ENCODE results near the gene CEACAM19.
A peak's percentile ranks its signal among the peaks of the same experiment; 100 is the strongest.
"Not testable (repeated sequence)": the region's sequence is repeated elsewhere in the genome, so short reads cannot be mapped to it uniquely, and the experiment has no call there.

Gene CEACAM19, protein sequence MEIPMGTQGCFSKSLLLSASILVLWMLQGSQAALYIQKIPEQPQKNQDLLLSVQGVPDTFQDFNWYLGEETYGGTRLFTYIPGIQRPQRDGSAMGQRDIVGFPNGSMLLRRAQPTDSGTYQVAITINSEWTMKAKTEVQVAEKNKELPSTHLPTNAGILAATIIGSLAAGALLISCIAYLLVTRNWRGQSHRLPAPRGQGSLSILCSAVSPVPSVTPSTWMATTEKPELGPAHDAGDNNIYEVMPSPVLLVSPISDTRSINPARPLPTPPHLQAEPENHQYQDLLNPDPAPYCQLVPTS

DNA sequence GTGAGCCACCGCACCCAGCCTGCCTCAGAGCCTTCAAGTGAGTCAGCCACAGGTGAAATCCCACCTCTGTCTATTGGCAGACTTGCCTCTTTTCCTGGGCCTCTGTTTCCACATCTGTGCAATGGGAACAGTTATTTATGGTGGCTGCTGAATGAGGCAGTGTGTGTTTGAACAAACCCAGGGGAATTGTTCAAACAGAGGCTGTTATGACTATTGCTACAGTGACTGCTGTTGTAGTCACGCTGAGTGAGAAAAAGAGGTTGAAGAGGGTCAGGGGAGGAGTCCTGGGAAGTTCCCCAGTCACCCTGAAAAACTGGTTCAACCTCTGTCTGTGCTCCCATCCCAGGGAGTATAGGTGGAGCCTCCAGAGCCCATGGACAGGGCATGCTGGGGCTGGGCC, at the start of gene CEACAM19:
TSS of gene CEACAM19 (plus strand) at position 83 of the 400 bp plus-strand sequence. CDS start 450 bp downstream, outside the sequence.
- no peak for DNase-seq (ENCODE audit: low read depth)

DNA sequence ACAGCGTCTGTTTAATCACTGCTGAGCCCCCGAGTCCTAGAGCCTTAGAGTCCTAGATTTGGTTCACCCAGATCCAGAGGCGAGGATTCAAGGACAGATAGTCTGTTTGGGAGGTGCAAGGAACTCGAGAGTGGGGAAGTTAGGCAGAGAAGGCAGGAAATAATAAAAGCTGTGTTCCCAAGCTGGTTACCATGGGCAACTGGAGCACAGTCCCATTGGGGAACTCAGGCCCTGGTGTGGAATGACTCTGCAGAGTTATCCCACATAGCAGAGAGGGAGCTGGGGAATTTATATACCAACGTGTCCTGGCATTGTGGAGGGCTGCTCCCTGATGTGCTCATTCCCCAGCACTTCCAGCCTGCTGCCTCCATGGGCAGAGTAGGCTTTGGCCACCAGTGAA, 48.2 kb upstream of the CEACAM19 start:
- no peak for DNase-seq (ENCODE audit: low read depth)

DNA sequence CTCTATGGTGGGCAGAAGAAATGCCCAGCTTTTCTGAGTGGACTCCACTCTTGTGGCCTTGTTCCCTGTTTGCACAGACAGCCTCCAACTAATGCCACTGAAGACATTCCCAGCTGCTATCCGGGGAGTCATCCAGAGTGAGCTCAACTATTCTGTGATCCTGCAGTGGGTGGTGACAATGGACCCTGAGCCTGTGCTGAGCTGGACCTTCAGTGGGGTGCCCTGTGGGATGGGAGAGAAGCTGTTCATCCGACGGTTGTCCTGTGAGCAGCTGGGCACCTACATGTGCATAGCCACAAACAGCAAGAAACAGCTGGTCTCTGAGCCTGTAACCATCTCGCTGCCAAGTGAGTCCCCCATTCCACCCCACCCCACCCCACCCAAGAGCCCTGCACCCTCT, 47.7 kb upstream of the CEACAM19 start:
- DNase-seq (ENCODE audit: low read depth) = no peak

DNA sequence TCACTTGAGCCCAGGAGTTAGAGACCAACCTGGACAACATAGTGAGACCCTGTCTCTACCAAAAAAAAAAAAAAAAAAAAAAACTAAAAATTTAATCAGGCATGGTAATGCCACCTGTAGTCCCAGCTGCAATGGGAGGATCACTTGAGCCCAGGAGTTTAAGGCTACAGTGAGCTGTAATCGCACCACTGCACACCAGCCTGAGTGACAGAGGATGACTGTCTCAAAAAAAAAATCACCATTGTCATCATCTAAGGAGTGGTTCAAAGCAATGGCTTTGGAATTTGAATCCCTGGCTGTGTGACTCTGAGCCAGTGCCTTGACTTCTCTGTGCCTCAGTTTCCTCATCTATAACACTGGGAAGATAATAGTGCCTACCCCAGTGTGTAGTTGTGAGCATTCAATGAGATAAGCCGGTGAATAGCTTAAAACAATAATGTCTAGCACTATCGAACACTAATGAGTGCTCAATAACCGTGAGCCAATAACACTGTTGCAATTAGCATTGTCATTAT, 46.4 kb upstream of the CEACAM19 start:
- no peak for DNase-seq (ENCODE audit: low read depth)

DNA sequence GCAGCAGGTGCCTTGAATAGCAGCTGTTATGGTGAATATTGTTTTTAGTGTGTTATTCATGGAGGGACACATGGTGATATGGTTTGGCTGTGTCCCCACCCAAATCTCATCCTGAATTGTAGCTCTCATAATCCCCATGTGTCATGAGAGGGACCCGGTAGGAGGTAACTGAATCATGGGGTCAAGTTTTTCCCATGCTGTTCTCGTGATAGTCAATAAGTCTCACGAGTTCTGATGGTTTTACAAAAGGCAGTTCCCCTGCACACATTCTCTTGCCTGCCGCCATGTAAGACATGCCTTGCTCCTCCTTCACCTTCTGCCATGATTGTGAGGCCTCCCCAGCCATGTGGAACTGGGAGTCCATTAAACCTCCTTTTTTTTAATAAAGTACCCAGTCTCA, 45.6 kb upstream of the CEACAM19 start:
- DNase-seq (ENCODE audit: low read depth) = not testable (repeated sequence)

DNA sequence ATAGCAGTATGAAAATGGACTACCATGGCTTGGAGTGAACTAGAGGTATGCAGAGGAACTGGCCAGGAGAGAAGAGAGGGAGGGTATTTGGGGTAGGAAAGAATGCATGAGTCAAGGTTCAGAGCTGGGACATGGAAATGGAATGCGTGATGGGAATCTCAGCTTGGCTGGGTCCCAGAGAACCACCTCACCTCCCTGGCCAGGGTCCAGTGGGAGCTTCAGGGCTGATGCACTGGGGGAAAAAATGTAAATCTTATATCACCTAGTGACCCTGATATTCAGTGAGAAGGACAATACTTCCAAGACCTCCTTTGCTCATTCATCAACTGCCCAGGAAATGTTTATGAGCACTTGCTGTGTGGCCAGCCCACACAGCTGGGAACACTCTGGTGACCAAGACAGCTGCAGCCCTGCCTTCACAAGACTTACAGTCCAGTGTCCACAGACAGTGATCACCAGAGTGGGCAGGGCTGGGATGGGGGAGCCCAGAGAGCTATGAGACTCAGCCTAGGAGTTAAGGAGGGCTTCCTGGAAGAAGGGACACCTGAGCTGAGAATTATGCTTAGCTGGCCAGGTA, 45.1 kb upstream of the CEACAM19 start:
- no peak for DNase-seq (ENCODE audit: low read depth)

DNA sequence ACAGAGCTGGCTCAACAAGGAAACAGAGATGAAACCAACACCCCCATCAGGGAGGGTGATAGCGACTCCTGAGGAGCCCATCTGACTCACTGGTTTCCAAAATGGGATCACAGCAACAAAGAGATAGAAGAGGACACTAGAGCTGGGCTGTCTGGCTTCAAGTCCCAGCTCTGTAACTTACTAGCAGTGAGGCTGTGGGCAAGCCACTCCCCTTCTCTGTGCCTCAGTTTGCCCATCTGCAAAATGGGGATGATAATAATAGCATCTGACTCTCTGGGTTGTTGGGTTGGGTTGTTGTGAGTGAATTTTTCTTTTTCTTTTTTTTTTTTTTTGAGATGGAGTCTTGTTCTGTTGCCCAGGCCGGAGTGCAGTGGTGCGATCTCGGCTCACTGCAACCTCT, 43.7 kb upstream of the CEACAM19 start:
- DNase-seq (ENCODE audit: low read depth) = no peak

DNA sequence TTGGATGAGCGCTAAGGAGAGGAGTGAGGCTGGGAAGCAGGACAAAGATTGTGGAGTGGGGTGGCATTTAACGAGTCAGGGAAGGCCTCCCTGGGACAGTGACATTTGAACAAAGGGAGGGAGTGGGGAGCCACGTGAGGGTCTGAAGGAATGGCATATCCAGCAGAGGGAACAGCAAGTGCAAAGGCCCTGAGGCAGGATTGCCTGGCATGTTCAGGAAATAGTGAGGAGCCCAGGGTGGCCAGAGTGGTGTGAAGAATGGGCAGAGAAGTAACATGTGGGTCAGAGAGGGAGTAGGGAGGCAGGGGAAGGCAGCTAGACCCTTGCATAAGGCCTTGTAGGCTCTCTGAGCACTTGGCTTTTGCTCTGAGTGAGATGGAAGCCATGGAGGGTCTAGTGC, 42.5 kb upstream of the CEACAM19 start:
- DNase-seq (ENCODE audit: low read depth) = no peak

DNA sequence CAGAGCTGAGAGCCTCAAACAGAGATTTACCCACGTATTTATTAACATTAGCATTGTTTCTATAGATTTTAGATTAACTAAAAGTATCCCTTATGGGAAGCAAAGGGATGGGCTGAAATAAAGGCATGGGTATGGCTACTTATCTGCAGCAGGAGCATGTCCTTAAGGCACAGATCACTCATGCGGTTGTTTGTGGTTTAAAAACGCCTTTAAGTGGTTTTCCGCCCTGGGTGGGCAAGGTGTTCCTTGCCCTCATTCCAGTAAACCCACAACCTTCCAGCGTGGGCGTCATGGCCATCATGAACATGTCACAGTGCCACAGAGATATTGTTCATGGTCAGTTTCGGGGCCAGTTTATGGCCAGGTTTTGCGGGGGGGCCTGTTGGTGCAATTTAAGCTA, 39.7 kb upstream of the CEACAM19 start:
- DNase-seq (ENCODE audit: low read depth) = not testable (repeated sequence)

DNA sequence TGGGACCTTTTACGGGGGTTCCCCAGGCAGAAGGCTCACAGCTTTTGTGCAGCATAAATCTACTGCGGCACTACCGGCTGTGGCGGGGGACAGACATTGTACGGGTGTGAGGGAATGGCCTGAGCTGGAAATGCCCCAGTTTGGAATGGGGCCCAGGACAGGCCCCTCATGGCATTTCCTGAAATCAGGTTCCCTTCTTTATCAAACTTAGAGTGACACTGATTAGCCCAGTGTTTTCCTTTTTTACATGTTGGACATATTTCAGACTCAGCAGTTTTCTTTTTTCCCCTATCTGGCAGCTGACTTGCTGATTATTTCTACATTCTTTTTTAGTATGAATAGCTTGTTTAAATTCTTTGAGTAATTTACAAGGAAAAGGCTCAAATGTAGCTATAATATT, 37.2 kb upstream of the CEACAM19 start:
- DNase-seq (ENCODE audit: low read depth) = not testable (repeated sequence)

DNA sequence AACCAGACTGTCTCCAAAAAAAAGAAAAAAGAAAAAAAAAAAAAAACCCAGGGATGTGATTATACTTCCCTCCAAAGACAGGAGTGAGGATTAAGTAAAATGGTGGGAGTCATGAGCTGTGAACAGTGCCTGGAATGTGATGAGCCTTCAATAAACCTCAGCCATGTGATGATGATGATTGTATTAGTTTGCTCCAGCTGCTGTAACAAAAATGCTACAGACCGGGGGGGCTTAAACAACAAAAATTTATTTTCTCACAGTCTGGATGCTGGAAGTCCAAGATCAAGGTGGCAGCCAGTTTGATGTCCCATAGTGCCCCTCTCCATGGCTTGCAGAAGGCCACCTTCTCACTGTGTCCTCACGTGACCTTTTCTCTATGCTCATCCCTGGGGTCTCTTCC, 36.5 kb upstream of the CEACAM19 start:
- DNase-seq (ENCODE audit: low read depth) = no peak

DNA sequence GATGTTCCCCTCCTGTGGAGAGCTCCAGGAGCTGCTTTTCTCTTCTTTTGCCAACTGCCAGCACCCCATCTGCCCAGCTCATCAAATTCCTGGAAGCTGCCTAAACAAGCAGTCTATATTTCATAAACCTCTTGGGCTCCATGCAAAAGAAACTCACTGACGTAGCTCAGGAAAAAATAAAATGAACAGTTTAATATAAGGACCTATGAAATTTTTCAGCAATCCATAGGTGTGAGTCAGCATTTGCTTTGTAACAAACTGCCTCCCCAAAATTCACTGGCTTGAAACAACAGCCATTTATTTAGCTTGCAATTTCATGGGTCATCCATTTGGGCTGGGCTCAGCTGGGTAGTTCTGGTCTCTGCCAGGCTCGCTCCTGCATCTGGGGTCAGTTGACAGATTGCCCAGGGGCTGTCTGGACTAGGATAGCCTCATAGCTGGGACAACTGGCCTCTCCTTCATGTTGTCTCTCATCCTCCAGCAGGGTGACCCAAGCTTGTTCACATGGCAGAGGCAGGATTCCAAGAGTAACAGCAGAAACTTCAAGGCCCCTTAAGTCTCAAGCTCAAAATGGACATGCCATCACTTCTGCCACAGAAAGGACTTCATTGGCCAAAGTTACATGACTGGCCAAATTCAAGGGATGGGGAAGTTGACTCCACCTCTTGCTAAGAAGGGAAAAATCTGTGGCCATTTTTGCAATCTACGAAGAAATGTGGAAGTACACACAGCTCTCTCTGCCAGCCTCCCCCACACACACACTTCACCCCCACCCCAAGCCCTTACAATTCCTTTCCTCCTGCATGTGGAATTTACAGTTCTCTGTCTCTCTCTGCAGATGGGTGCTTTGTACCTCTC, 35.5 kb upstream of the CEACAM19 start:
- no peak for DNase-seq (ENCODE audit: low read depth)

DNA sequence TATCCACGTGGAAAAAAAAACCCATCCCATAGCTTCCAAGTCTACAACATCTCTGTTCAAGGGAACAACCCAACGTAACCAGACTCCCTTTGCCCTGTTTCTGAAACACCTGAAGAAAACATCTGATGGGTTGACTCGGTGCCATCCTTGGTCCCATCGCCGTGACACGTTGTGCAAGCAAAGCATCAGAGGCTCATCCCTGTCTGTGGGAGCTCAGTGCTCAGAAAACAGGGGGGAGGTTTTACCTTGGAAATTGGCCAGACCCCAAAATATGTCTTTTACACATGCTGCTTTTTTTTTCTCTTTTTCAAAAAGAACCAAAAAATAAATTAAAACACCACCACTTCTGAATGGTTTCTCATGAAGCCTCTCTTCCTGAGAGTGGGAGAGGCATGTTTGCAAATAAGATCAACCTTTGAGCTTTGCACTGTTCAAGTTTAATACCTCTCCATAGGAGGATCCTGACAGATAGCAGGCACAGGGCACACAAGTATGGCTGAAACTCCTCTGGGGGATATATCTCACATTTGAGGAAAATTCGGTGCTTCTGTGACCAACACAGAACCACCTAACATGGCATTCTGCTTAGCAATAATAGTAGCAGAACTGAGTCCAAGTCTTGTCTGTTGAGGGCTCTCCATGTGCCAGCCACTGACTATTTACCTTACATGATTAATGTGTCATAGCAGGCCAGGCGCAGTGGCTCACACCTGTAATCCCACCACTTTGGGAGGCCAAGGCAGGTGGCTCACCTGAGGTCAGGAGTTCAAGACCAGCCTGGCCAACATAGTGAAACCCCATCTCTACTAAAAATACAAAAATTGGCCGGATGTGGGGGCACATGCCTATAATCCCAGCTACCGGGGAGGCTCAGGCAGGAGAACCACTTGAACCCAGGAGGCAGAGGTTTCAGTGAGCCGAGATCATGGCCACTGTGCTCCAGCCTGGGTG, 34.6 kb upstream of the CEACAM19 start:
- DNase-seq (ENCODE audit: low read depth) = no peak

DNA sequence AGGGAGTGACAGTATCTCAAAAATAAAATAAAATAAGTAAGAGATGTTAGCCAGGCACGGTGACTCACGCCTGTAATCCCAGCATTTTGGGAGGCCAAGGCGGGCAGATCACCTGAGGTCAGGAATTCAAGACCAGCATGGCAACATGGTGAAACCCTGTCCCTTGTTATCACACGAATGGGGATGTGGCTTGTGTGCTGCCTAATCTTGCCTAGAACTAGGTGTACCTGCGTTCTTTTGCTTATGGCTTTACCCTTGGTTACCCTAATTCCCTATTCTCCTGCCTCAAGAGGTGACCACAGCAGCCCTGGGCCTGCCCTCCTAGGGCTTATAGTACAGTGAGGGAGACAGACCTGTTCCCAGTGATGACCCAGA, 33.9 kb upstream of the CEACAM19 start:
- no peak for DNase-seq (ENCODE audit: low read depth)

DNA sequence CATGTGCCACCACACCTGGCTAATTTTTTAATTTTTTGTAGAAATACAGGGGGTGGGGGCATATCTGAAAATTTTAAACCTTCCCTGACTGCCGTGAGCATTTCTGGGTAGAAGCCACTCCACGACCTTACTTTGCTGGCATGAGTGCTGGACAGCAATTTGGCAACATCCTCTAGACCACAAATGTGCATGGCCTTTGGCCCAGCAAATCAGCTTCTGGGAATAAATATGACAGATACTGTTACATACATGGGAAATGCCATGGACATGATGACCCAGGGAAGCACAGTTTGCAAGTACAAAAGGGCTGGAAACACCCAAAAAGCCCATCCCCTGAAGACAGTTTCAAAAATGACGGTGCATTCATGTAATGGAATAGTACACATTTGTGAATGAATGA, 30.8 kb upstream of the CEACAM19 start:
- no peak for DNase-seq (ENCODE audit: low read depth)

DNA sequence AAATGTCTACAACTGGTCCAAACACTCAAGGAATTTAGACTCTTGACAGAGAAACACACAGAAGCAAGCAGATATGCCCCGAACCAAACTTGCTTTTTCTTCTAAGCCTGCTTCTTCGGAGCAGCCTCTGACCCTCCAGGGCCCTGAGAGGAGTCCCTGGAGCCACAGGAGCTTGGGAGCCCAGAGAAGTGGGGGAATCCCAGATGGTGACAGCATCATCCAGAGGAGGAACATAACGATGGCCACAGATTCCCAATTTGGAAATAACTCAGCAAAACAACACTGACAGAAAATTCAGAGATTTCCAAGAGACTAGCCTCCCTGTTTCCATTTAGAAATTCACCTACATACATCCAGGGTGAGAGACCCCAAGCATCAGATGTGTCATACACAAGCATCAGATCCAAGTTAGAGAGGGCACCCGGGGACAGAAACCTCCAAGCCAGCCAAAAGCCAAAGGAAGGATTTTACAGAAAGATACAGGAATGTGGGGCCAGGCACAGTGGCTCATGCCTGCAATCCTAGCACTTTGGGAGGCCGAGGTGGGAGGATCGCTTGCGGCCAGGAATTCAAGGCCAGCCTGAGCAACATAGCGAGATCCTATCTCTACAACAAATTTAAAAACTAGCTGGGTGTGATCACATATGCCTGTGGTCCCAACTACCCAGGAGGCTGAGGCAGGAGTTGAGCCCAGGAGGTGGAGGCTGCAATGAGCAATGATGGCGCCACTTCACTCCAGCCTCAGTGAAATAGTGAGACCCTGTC, 29.6 kb upstream of the CEACAM19 start:
- no peak for DNase-seq (ENCODE audit: low read depth)

DNA sequence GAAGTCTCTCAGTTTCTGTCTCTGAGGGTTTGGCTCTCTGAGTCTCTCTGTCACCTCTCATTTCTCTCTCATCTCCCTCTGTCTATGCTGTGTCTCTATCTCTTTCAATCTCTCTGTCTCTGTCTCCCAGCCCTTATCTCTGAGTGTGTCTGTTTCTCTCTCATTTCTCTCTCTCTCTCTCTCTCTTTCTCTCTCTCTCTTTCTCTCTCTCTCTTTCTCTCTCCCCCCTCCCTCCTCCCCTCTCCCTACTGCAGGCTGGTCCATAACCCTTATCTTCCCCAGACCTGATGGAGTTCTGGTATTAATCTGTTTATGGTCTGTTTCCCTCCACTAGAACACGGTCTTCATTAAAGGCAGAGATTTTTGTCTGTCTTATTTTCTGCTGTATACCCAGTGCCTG, 28.9 kb upstream of the CEACAM19 start:
- no peak for DNase-seq (ENCODE audit: low read depth)

DNA sequence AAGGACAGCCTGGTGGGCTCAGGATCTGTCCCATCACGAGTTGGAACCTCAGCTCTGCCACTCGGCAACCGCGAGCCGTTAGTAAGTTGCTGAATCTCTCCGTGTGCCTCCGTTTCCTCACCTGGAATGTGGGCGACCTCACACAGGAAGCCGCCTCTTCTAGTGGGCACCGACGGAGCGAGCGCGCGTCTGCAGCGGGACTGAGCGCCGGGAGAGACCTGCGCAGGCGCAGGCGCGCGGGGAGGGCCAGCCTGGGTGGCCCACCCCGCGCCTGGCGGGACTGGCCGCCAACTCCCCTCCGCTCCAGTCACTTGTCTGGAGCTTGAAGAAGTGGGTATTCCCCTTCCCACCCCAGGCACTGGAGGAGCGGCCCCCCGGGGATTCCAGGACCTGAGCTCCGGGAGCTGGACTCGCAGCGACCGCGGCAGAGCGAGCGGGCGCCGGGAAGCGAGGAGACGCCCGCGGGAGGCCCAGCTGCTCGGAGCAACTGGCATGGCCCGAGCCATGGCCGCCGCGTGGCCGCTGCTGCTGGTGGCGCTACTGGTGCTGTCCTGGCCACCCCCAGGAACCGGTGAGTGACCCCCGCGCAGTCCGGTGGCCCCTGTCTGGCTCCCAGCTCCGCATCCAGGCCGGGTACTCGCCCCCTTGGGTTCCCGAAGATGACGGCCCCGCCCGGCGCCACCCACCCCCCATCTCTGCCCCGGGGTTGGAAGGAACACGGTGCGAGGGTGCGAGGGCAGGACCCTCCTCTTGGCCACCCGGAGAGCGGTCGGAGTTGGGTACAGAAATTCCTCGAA, 27.5 kb upstream of the CEACAM19 start, which contains the start of gene PVR:
TSS of gene PVR (plus strand) at position 306 of the 797 bp plus-strand sequence. CDS start at position 493, 187 bp downstream.
- peak; percentile 19 for DNase-seq (ENCODE audit: low read depth)

DNA sequence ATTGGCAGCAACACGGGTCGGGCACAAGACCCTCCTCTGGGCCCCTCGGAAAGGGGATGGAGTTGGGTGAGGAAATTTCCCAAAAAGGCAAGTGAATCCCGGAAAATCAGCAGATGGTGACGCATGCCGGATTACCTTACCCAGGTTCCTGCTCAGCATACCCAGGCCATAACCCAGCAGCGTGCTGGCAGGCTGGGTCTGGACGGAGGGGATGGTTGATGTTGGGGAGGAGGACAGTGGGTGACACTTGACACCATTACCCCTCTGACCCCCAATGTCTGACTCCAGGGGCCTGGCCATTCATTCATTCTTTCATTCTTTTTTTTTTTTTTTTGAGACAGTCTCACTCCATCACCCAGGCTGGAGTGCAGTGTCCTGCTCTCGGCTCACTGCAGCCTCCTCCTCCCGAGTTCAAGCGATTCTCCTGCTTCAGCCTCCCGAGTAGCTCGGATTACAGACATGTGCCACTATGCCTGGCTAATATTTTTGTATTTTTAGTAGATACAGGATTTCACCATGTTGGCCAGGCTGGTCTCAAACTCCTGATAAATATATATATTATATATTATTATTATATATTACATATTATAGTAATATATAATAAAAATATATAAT, 26.8 kb upstream of the CEACAM19 start:
- DNase-seq (ENCODE audit: low read depth) = no peak

Data from stimulated activated CD4-positive, alpha-beta T cell treated with anti-CD3 and anti-CD28 coated beads, Interleukin-2, amount 100 ng/mL, for 4 hours (primary cell).